ENCODE results near the gene TTC27.

The TTC27 gene

DNA sequence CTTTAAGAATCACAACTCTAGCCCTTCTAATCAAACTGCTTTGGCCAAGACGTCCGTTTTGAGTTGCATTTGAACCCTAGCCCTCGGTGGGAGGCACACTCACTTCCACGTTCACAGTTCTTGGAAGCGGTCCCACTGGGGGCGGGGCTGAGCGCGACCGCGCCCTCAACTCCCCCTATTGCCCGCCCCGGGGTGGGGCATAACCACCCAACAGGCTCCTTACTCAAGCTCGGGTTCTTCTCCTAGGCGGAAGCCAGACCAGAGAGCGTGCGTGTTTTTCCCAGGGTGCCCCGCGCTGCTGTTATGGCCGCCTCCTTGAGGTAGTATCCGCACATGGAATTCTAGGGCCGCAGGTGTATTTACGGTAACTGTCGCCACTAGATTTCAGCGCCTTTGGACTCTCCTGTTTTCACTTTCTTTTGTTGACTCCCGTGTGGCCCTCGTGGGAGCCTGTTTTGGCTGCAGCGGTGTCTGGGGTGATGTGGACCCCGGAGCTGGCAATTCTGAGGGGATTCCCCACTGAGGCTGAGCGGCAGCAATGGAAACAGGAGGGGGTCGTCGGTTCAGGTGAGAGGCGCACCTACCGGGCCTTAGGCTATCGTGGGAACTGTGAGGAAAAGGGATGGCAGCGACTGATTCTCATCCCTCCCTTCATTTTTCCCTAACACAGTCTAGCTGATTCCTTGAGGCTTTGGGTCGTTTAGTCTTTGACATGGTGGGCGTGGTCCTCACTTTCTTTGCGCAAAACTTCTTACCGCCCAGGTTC, at the start of gene TTC27:
Gene TTC27, plus strand, starts transcription at position 237 of the 766 bp plus-strand sequence. Its CDS starts 243 bp downstream, at position 480.
- TF ChIP-seq, protein P1, sequence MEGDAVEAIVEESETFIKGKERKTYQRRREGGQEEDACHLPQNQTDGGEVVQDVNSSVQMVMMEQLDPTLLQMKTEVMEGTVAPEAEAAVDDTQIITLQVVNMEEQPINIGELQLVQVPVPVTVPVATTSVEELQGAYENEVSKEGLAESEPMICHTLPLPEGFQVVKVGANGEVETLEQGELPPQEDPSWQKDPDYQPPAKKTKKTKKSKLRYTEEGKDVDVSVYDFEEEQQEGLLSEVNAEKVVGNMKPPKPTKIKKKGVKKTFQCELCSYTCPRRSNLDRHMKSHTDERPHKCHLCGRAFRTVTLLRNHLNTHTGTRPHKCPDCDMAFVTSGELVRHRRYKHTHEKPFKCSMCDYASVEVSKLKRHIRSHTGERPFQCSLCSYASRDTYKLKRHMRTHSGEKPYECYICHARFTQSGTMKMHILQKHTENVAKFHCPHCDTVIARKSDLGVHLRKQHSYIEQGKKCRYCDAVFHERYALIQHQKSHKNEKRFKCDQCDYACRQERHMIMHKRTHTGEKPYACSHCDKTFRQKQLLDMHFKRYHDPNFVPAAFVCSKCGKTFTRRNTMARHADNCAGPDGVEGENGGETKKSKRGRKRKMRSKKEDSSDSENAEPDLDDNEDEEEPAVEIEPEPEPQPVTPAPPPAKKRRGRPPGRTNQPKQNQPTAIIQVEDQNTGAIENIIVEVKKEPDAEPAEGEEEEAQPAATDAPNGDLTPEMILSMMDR (IDR thresholded peaks at IDR 0.05; ENCODE audit: low read depth, low read length, missing control alignments): no peak
- in situ Hi-C loops (cut with HindIII; ENCODE audit: low pct_ligation_motif_present, low sequenced_read_pairs): no loop called here
- H3K27ac ChIP-seq: peak within 1 kb of the TSS; percentile 45
- no peaks in the 10 kb centered on the region for H3K36me3 ChIP-seq (replicated peaks)
- no peaks in the 10 kb centered on the region for H3K27me3 ChIP-seq (replicated peaks)
- peak; percentile 96 for DNase-seq
- H3K4me3 ChIP-seq (ENCODE audit: low read depth, low read length): peak within 1 kb of the TSS; percentile 99

DNA sequence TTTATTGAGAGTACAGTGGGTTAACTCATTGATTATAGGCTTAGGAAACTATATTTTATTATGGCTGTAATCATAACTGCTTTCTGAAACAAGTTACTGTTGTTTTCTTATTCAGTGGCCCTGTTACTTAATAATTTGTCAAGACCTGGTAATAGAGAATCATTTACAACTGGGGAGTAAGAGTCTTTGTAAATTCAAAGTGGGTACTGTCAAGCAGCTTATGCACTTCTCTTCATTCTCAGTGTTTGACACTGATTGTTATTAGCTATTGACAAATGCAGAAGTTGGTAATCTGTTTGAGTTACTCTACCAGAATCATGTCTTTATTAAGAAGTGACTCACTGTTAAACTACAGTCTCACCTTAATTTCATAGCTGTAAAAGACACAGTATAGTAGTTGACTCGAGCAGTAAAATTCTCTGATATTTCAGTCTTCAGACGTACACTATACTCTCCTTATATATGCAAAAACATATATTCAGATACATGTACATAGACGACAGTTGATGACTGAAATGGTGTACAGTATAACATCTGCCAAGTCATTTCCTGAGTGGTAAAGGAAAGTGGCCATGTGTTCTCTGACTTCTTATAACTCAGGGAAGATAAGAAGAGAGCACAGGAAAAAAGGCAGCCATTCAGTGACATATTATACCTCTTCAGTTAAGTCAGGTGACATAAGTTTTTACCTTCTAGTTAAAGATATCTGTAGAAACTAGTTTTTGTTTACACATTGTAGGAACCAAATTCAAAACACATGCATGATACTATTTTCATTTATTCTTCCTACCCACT, 36.0 kb upstream of the TTC27 start:
- in situ Hi-C loops (cut with HindIII; ENCODE audit: low pct_ligation_motif_present, low sequenced_read_pairs): no loop called here
- DNase-seq: peak; percentile 11
- Histone ChIP-seq H3K36me3 (replicated peaks) (peaks cover 2% of the 10 kb centered on the region), H3K27ac (peak overlapping the region; percentile 42), H3K27me3 (replicated peaks) (no peaks in the 10 kb centered on the region), H3K4me3 (ENCODE audit: low read depth, low read length) (no peak overlapping the region)
- TF ChIP-seq, protein P1 (IDR thresholded peaks at IDR 0.05; ENCODE audit: low read depth, low read length, missing control alignments): no peak

- in situ Hi-C loops (cut with HindIII; ENCODE audit: low pct_ligation_motif_present, low sequenced_read_pairs): no loop called here
- TF ChIP-seq, protein P1 (IDR thresholded peaks at IDR 0.05; ENCODE audit: low read depth, low read length, missing control alignments): no peak
- Histone ChIP-seq H3K36me3 (replicated peaks) (peaks cover 2% of the 10 kb centered on the region), H3K27ac (no peak overlapping the region), H3K4me3 (ENCODE audit: low read depth, low read length) (no peak overlapping the region), H3K27me3 (replicated peaks) (no peaks in the 10 kb centered on the region)
- DNase-seq: no peak
These were observed 33.3 kb upstream of the TTC27 start for GRCh38 chr2:32594573-32594972.

GRCh38 chr2:32611366-32611765, 16.5 kb upstream of the TTC27 start:
- no peak for DNase-seq
- Histone ChIP-seq H3K27ac (no peak overlapping the region), H3K36me3 (replicated peaks) (peaks cover 16% of the 10 kb centered on the region), H3K4me3 (ENCODE audit: low read depth, low read length) (no peak overlapping the region), H3K27me3 (replicated peaks) (no peaks in the 10 kb centered on the region)
- TF ChIP-seq, protein P1 (IDR thresholded peaks at IDR 0.05; ENCODE audit: low read depth, low read length, missing control alignments): no peak
- in situ Hi-C loops (cut with HindIII; ENCODE audit: low pct_ligation_motif_present, low sequenced_read_pairs): no loop called here

DNA sequence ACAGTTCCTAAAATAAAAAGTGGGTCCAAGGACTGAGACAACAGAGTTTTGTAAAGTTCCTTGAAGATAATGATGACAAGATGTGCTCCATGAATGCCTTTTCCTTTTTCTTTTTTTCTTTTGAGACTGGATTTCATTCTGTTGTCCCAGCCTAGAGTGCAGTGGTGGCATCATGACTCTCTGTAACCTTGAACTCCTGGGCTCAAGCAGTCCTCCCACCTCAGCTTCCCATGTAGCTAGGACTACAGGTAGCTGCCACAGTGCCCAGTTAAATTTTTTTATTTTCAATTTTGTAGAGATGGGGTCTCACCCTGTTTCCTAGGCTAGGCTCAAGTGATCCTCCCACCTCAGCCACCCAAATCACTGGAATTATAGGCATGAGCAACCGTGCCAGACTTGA, 16.1 kb upstream of the TTC27 start:
- peaks cover 16% of the 10 kb centered on the region for H3K36me3 ChIP-seq (replicated peaks)
- no peaks in the 10 kb centered on the region for H3K27me3 ChIP-seq (replicated peaks)
- no peak overlapping the region for H3K4me3 ChIP-seq (ENCODE audit: low read depth, low read length)
- no peak for DNase-seq
- in situ Hi-C loops (cut with HindIII; ENCODE audit: low pct_ligation_motif_present, low sequenced_read_pairs): no loop called here
- H3K27ac ChIP-seq: no peak overlapping the region
- TF ChIP-seq, protein P1 (IDR thresholded peaks at IDR 0.05; ENCODE audit: low read depth, low read length, missing control alignments): no peak

All from brain microvascular endothelial cell (primary cell).